ENCODE data around the gene PDE1A.

- TF ChIP-seq ZNF274 (IDR thresholded peaks at IDR 0.05; ENCODE audit: low read depth, low read length) (no peak), YY1 (IDR thresholded peaks at IDR 0.05; ENCODE audit: insufficient read depth, insufficient read length) (no peak)
Measured at GRCh38 chr2:182179176-182179575, 247.7 kb downstream of the PDE1A start.
